Measurements from ENCODE around the gene C16orf95.

DNA sequence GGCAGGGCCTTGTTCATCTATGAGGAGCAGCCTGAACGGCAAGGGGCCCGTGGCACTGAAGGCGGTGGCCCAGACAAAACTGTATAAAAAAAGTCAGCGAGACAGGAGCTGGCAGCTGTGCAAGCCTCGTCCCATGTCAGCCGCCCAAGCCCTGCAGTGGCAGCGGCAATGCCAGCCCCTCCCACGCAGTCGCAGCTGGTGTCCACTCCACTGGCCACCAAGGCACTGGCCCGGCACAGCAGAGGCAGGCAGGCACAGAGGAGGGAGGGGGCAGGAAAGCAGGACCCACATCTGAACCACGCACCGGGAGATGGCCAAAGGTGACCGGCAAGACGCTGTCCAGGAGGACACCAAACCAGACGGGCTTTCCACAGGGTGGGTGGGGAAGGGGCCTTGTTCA is 15.9 kb upstream of the C16orf95 start:
- TF ChIP-seq, protein P1, sequence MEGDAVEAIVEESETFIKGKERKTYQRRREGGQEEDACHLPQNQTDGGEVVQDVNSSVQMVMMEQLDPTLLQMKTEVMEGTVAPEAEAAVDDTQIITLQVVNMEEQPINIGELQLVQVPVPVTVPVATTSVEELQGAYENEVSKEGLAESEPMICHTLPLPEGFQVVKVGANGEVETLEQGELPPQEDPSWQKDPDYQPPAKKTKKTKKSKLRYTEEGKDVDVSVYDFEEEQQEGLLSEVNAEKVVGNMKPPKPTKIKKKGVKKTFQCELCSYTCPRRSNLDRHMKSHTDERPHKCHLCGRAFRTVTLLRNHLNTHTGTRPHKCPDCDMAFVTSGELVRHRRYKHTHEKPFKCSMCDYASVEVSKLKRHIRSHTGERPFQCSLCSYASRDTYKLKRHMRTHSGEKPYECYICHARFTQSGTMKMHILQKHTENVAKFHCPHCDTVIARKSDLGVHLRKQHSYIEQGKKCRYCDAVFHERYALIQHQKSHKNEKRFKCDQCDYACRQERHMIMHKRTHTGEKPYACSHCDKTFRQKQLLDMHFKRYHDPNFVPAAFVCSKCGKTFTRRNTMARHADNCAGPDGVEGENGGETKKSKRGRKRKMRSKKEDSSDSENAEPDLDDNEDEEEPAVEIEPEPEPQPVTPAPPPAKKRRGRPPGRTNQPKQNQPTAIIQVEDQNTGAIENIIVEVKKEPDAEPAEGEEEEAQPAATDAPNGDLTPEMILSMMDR (IDR thresholded peaks at IDR 0.05; ENCODE audit: low read depth, low read length) = no peak
- no peak for TF ChIP-seq EZH2phosphoT487 (IDR thresholded peaks at IDR 0.05; ENCODE audit: low read depth)

All from OCI-LY3 (cell line).